H9 (cell line): ENCODE measurements around the gene ZNF723. TPM values are rescaled to one million over a fixed set of nuclear protein-coding genes. Genes with fewer than 3 reads are reported as not detected.

Source experiments
- DNase-seq: peaks from one replicate; pipeline ENCODE4 v3.0.0-alpha.2; 2017
- H2AFZ ChIP-seq: one replicate; pipeline ENCODE4 v1.6.1; 2013; ENCODE audit warnings: mild to moderate bottlenecking, low read length, control low read depth, moderate library complexity
- H2AK5ac ChIP-seq: 2 replicates; pipeline ENCODE4 v1.6.1; 2013; ENCODE audit warnings: low read length, control low read depth, mixed read lengths; ENCODE audit not compliant: insufficient read length
- H2BK120ac ChIP-seq: one replicate; pipeline ENCODE4 v1.6.1; 2013; ENCODE audit warnings: low read depth, mild to moderate bottlenecking, low read length, control low read depth, inconsistent platforms; ENCODE audit not compliant: poor library complexity, severe bottlenecking
- H2BK12ac ChIP-seq: 2 replicates; pipeline ENCODE4 v1.6.1; 2013; ENCODE audit warnings: low read length, control low read depth, mixed read lengths, low read depth; ENCODE audit not compliant: insufficient read length
- H2BK15ac ChIP-seq: 2 replicates; pipeline ENCODE4 v1.6.1; 2013; ENCODE audit warnings: low read depth, low read length, control low read depth
- H2BK20ac ChIP-seq: one replicate; pipeline ENCODE4 v1.6.1; 2013; ENCODE audit warnings: low read depth, mild to moderate bottlenecking, low read length, control low read depth, inconsistent platforms; ENCODE audit not compliant: poor library complexity, severe bottlenecking
- H2BK5ac ChIP-seq: 2 replicates; pipeline ENCODE4 v1.6.1; 2013; ENCODE audit warnings: low read length, control low read depth, mixed read lengths; ENCODE audit not compliant: insufficient read length
- H3K14ac ChIP-seq: 2 replicates; pipeline ENCODE4 v1.6.1; 2013; ENCODE audit warnings: low read length, control low read depth; ENCODE audit not compliant: insufficient read depth
- H3K18ac ChIP-seq: 2 replicates; pipeline ENCODE4 v1.6.1; 2013; ENCODE audit warnings: low read depth, mild to moderate bottlenecking, mixed read lengths, low read length, control low read depth; ENCODE audit not compliant: insufficient read length
- H3K23ac ChIP-seq: 2 replicates; pipeline ENCODE4 v1.6.1; 2013; ENCODE audit warnings: low read length, control low read depth, mixed read lengths, low read depth; ENCODE audit not compliant: insufficient read length
- H3K23me2 ChIP-seq: 2 replicates; pipeline ENCODE4 v1.6.1; 2013; ENCODE audit warnings: low read depth, mild to moderate bottlenecking, mixed read lengths, low read length, control low read depth; ENCODE audit not compliant: insufficient read length, poor library complexity, severe bottlenecking
- H3K27ac ChIP-seq: 2 replicates; pipeline ENCODE4 v1.5.1; 2013; ENCODE audit warnings: low read length, control low read depth, mixed read lengths, low read depth; ENCODE audit not compliant: insufficient read length
- H3K27me3 ChIP-seq: 2 replicates; pipeline ENCODE4 v1.6.1; 2013; ENCODE audit warnings: low read length, control low read depth, inconsistent platforms; ENCODE audit not compliant: insufficient read depth
- H3K4ac ChIP-seq: 2 replicates; pipeline ENCODE4 v1.6.1; 2013; ENCODE audit warnings: low read depth, mild to moderate bottlenecking, control low read depth, inconsistent platforms, low read length, moderate library complexity
- H3K4me1 ChIP-seq: 2 replicates; pipeline ENCODE4 v1.6.1; 2013; ENCODE audit warnings: low read length, control low read depth, inconsistent platforms; ENCODE audit not compliant: insufficient read depth
- H3K4me2 ChIP-seq: 2 replicates; pipeline ENCODE4 v1.6.1; 2013; ENCODE audit warnings: low read length, control low read depth, mixed read lengths; ENCODE audit not compliant: insufficient read length, insufficient read depth
- H3K56ac ChIP-seq: 2 replicates; pipeline ENCODE4 v1.6.1; 2013; ENCODE audit warnings: low read depth, mild to moderate bottlenecking, mixed read lengths, low read length, control low read depth; ENCODE audit not compliant: insufficient read length
- H3K79me1 ChIP-seq: 2 replicates; pipeline ENCODE4 v1.6.1; 2013; ENCODE audit warnings: low read depth, mild to moderate bottlenecking, moderate library complexity, low read length, control low read depth, inconsistent platforms; ENCODE audit not compliant: insufficient read depth, poor library complexity, severe bottlenecking
- H3K79me2 ChIP-seq: 2 replicates; pipeline ENCODE4 v1.6.1; 2013; ENCODE audit warnings: low read length, control low read depth, inconsistent platforms; ENCODE audit not compliant: insufficient read depth
- H3K9ac ChIP-seq: 2 replicates; pipeline ENCODE4 v1.6.1; 2013; ENCODE audit warnings: low read length, control low read depth, mixed read lengths; ENCODE audit not compliant: insufficient read length; ENCODE audit errors: extremely low read depth
- H3K9me3 ChIP-seq: one replicate; pipeline ENCODE4 v1.6.1; 2013; ENCODE audit warnings: low read depth, low read length, inconsistent platforms; ENCODE audit not compliant: control insufficient read depth
- H3T11ph ChIP-seq: one replicate; pipeline ENCODE4 v1.6.1; 2013; ENCODE audit warnings: mild to moderate bottlenecking, low read length, control low read depth, inconsistent platforms
- H4K20me1 ChIP-seq: one replicate; pipeline ENCODE4 v1.6.1; 2013; ENCODE audit not compliant: control insufficient read depth, insufficient read length, insufficient read depth
- H4K5ac ChIP-seq: 2 replicates; pipeline ENCODE4 v1.6.1; 2013; ENCODE audit warnings: low read depth, mild to moderate bottlenecking, mixed read lengths, low read length, control low read depth; ENCODE audit not compliant: insufficient read length
- H4K8ac ChIP-seq: replicated peaks from 2 replicates; pipeline ENCODE4 v1.6.1; 2013; ENCODE audit warnings: low read length, control low read depth, mixed read lengths, low read depth; ENCODE audit not compliant: insufficient read length
- H4K91ac ChIP-seq: 2 replicates; pipeline ENCODE4 v1.6.1; 2013; ENCODE audit warnings: low read depth, mild to moderate bottlenecking, moderate library complexity, mixed read lengths, low read length, control low read depth; ENCODE audit not compliant: insufficient read length
- H3K27ac Mint-ChIP-seq, 3 experiments: 2 replicates in 2 of 3; 3 replicates in 1 of 3; pipeline ENCODE4 v1.8.0; 2020 to 2021; ENCODE audit warnings: mixed read lengths in 3 of 3, mild to moderate bottlenecking in 1 of 3, moderate library complexity in 1 of 3
- H3K27me3 Mint-ChIP-seq: 2 replicates; pipeline ENCODE4 v1.8.0; 2021; ENCODE audit warnings: low read depth, mild to moderate bottlenecking, moderate library complexity, mixed read lengths
- H3K36me3 Mint-ChIP-seq, 3 experiments: 2 replicates in 2 of 3; 3 replicates in 1 of 3; pipeline ENCODE4 v1.8.0; 2020 to 2021; ENCODE audit warnings: low read depth in 3 of 3, mixed read lengths in 3 of 3; ENCODE audit not compliant: insufficient read depth in 1 of 3
- H3K4me1 Mint-ChIP-seq, 2 experiments: 2 replicates each; pipeline ENCODE4 v1.8.0; 2020; ENCODE audit warnings: mixed read lengths in 2 of 2
- H3K4me3 Mint-ChIP-seq, 2 experiments: 2 replicates in 1 of 2; 3 replicates in 1 of 2; pipeline ENCODE4 v1.8.0; 2020 to 2021; ENCODE audit warnings: mild to moderate bottlenecking in 2 of 2, mixed read lengths in 2 of 2, moderate library complexity in 1 of 2
- H3K9me3 Mint-ChIP-seq, 2 experiments: 2 replicates in 1 of 2; 3 replicates in 1 of 2; pipeline ENCODE4 v1.8.0; 2020; ENCODE audit warnings: mild to moderate bottlenecking in 2 of 2, mixed read lengths in 2 of 2, moderate library complexity in 1 of 2
- CTCF ChIP-seq: fragments of 200-600 bp; sonication (generic); conservative IDR thresholded peaks from 3 replicates; pipeline ENCODE4 v1.8.0; 2021; ENCODE audit warnings: antibody characterized with exemption, mild to moderate bottlenecking
- WGBS: extraction: QIAGEN DNeasy Blood & Tissue Kit; methylation state at CpG from one replicate; pipeline ENCODE4 v1.1.7; 2013; ENCODE audit warnings: missing lambda C conversion rate, low lambda C conversion rate, mixed read lengths; ENCODE audit not compliant: insufficient read length; ENCODE audit errors: extremely low coverage; 5-methylcytosine and 5-hydroxymethylcytosine counted together
- total RNA-seq: library from RNA; stranded (reverse); gene quantifications from 2 replicates; pipeline ENCODE4 v1.2.1, GENCODE V29; 2021

ZNF723 gene
- total RNA-seq, 1 experiment from 2014 or later: not detected

DNA sequence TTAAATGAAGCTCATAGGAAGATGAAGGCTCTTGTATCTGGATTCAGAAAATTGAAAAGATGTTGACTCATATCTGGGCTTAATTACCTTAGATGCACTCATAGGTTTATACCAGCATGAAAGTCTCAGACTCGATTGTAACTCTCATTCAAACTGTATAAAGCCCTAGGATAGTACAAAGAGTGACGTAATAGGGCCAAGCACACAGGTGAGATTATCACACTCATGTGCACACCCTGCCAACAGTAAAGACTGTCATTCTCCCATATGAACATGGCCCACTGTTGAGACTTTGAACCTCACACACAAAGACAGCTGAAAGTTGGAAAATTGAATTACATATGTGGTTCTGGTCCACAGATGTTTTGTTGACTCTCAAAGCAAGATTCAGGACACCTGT, 18.0 kb upstream of the ZNF723 start:
- H3K9ac ChIP-seq: no peak overlapping the region
- Mint-ChIP-seq H3K27ac (no peak overlapping the region), H3K4me1 (no peaks in the 10 kb centered on the region), H3K36me3 (peaks cover 0 to 35% (median 19%) of the 10 kb centered on the region in 3 experiments; a peak in 5 of 7 replicates), H3K27me3 (peaks cover 3% of the 10 kb centered on the region), H3K9me3 (peaks cover 100% of the 10 kb centered on the region in 2 experiments), H3K4me3 (no peak overlapping the region)
- H2BK20ac ChIP-seq: no peak overlapping the region
- H3K4me2 ChIP-seq: no peak overlapping the region
- no peak overlapping the region for H3T11ph ChIP-seq
- no peak overlapping the region for H2BK15ac ChIP-seq
- no peak overlapping the region for H3K14ac ChIP-seq
- H2BK5ac ChIP-seq: no peak overlapping the region
- DNase-seq: no peak
- TF ChIP-seq CTCF: no peak
- H3K79me1 ChIP-seq: no peaks in the 10 kb centered on the region
- no peaks in the 10 kb centered on the region for H4K20me1 ChIP-seq
- peaks cover 98% of the 10 kb centered on the region for H3K9me3 ChIP-seq
- H3K23me2 ChIP-seq: no peaks in the 10 kb centered on the region
- H3K23ac ChIP-seq: no peak overlapping the region
- no peak overlapping the region for H4K5ac ChIP-seq
- no peak overlapping the region for H3K27ac ChIP-seq
- H3K56ac ChIP-seq: no peak overlapping the region
- no peak overlapping the region for H3K18ac ChIP-seq
- H3K79me2 ChIP-seq: no peaks in the 10 kb centered on the region
- H2AK5ac ChIP-seq: no peak overlapping the region
- H3K4ac ChIP-seq: no peak overlapping the region
- H2BK12ac ChIP-seq: no peak overlapping the region
- no CpG with 5 or more reads among the region's 2 CpGs for WGBS
- no peak overlapping the region for H4K8ac ChIP-seq
- no peaks in the 10 kb centered on the region for H3K27me3 ChIP-seq
- no peaks in the 10 kb centered on the region for H3K4me1 ChIP-seq
- H2BK120ac ChIP-seq: no peak overlapping the region
- no peak overlapping the region for H4K91ac ChIP-seq
- H2AFZ ChIP-seq: no peak overlapping the region
